Measurements from ENCODE around the gene TRAF2. TPM values are rescaled to one million over a fixed set of nuclear protein-coding genes. Genes with fewer than 3 reads are reported as not detected.

TRAF2 gene
- total and polyA plus RNA-seq, 2 of the 13 experiments (the other 11 are each of a cell fraction or from before 2014, with no cell fraction given), result 12.4 to 13.6 TPM

DNA sequence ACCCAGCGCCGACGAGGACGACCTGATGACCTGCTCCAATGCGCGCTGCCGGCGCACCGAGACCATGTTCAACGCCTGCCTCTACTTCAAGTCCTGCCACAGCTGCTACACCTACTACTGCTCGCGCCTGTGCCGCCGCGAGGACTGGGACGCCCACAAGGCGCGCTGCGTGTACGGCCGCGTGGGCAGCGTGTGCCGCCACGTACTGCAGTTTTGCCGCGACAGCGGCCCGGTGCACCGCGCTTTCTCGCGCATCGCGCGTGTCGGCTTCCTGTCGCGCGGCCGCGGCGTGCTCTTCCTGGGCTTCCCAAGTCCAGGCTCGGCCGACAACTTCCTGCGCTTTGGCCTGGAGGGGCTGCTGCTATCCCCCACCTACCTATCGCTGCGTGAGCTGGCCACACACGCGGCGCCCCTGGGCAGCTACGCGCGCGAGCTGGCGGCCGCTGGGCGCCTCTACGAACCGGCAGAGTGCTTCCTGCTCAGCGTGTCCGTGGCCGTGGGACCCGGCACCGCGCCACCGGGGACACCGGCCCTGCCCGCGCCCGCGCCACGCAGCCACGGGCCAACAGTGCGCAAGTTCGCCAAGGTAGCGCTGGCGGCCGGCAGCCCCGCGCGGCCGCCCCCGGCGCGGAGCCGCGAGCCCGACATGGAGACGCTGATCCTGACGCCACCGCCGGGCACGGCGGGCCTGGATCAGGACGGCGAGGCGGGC is 39.8 kb upstream of the TRAF2 start:
- in situ Hi-C loops (cut with HindIII; ENCODE audit: extremely low pct_ligation_motif_present, low pct_unique_long_range_greater_than_20kb), result loop anchor here (10.0 kb wide), 1 partner anchor 188 kb away; the partner anchor contains the start of gene FUT7
- ChIA-PET POLR2A (interaction anchor here (1.0 to 2.3 kb wide), 7 partner anchors 10 to 145 kb away, joined by 3 to 45 read pairs (median 8); partner anchors contain the start of genes TMEM141 and TRAF2), CTCF (ENCODE audit: low intra/inter-chr PET ratio, low total read pairs) (no interaction called here)
- Histone ChIP-seq H3K27ac (ENCODE audit: extremely low read length, insufficient read depth, low read length) (no peak overlapping the region), H3K9me3 (ENCODE audit: low read length) (no peaks in the 10 kb centered on the region), H3K27me3 (ENCODE audit: control insufficient read depth in 1 of 2, insufficient read depth in 2 of 2, low read length in 2 of 2) (no peaks in the 10 kb centered on the region; a peak in 1 of 5 replicates), H3K4me3 (replicated peaks in 1 of 3; ENCODE audit: insufficient read depth in 1 of 3, low read depth in 2 of 3, low read length in 3 of 3) (no peak overlapping the region), H3K4me2 (ENCODE audit: low read depth, low read length) (no peak overlapping the region), H3K9ac (ENCODE audit: insufficient read depth, low read depth, low read length) (no peak overlapping the region), H3K4me1 (ENCODE audit: insufficient read depth, low read length) (peaks cover 36% of the 10 kb centered on the region), H4K20me1 (ENCODE audit: insufficient read depth, low read length) (peaks cover 9% of the 10 kb centered on the region; the same call in 1 of the 2 replicates), H3K79me2 (ENCODE audit: insufficient read depth, low read length) (peaks cover 17% of the 10 kb centered on the region), H3K36me3 (replicated peaks in 1 of 2; ENCODE audit: control insufficient read depth in 1 of 2, insufficient read depth in 2 of 2, low read length in 2 of 2) (peaks cover 10 to 17% of the 10 kb centered on the region in 2 experiments), H2AFZ (ENCODE audit: low read length) (no peak overlapping the region)
- intact Hi-C loops (cut with micrococcal nuclease; ENCODE audit: unreplicated experiment), result loop anchor here (5.0 kb wide), 2 partner anchors 36 to 59 kb away; no protein-coding TSS in a partner anchor
- no TSS peak for BruUV-seq (replicated peaks)
- 98% methylated on average over 77 of the region's 98 CpGs for WGBS (ENCODE audit: low lambda C conversion rate)
- ATAC-seq, result no peak
- no peak for FAIRE-seq
- no peak for DNase-seq (ENCODE audit: low spot score)
- no peak for TF ChIP-seq ZNF850 (CRISPR knock-in tag; conservative IDR thresholded peaks at IDR 0.05)
- TF ChIP-seq AGO2 (optimal IDR thresholded peaks at IDR 0.05; ENCODE audit: low read depth, low read length), result peak; percentile 79
- TF ChIP-seq, protein P1, sequence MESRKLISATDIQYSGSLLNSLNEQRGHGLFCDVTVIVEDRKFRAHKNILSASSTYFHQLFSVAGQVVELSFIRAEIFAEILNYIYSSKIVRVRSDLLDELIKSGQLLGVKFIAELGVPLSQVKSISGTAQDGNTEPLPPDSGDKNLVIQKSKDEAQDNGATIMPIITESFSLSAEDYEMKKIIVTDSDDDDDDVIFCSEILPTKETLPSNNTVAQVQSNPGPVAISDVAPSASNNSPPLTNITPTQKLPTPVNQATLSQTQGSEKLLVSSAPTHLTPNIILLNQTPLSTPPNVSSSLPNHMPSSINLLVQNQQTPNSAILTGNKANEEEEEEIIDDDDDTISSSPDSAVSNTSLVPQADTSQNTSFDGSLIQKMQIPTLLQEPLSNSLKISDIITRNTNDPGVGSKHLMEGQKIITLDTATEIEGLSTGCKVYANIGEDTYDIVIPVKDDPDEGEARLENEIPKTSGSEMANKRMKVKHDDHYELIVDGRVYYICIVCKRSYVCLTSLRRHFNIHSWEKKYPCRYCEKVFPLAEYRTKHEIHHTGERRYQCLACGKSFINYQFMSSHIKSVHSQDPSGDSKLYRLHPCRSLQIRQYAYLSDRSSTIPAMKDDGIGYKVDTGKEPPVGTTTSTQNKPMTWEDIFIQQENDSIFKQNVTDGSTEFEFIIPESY (CRISPR knock-in tag; IDR thresholded peaks at IDR 0.05), result peak; percentile 60; the same call in 1 of the 2 replicates
- TF ChIP-seq NFYB (CRISPR knock-in tag; IDR thresholded peaks at IDR 0.05), result no peak
- TF ChIP-seq, protein P2, sequence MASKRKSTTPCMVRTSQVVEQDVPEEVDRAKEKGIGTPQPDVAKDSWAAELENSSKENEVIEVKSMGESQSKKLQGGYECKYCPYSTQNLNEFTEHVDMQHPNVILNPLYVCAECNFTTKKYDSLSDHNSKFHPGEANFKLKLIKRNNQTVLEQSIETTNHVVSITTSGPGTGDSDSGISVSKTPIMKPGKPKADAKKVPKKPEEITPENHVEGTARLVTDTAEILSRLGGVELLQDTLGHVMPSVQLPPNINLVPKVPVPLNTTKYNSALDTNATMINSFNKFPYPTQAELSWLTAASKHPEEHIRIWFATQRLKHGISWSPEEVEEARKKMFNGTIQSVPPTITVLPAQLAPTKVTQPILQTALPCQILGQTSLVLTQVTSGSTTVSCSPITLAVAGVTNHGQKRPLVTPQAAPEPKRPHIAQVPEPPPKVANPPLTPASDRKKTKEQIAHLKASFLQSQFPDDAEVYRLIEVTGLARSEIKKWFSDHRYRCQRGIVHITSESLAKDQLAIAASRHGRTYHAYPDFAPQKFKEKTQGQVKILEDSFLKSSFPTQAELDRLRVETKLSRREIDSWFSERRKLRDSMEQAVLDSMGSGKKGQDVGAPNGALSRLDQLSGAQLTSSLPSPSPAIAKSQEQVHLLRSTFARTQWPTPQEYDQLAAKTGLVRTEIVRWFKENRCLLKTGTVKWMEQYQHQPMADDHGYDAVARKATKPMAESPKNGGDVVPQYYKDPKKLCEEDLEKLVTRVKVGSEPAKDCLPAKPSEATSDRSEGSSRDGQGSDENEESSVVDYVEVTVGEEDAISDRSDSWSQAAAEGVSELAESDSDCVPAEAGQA (IDR thresholded peaks at IDR 0.05; ENCODE audit: low read depth), result peak; percentile 45; the same call in 1 of the 2 replicates
- TF ChIP-seq, protein P2 (CRISPR knock-in tag; IDR thresholded peaks at IDR 0.05; ENCODE audit: borderline replicate concordance), result no peak
- no peak for TF ChIP-seq ZNF510 (CRISPR knock-in tag; IDR thresholded peaks at IDR 0.05; ENCODE audit: low read depth)
- no peak for TF ChIP-seq ZNF232 (CRISPR knock-in tag; IDR thresholded peaks at IDR 0.05; ENCODE audit: borderline replicate concordance)
- peak; percentile 34 for TF ChIP-seq RBM22 (optimal IDR thresholded peaks at IDR 0.05; ENCODE audit: low read length)
- no peak for TF ChIP-seq MAFF (IDR thresholded peaks at IDR 0.05; ENCODE audit: low read depth, low read length)
- TF ChIP-seq AGO1 (IDR thresholded peaks at IDR 0.05; ENCODE audit: low read depth, low read length, poor library complexity, severe bottlenecking), result peak; percentile 93
- no peak for TF ChIP-seq ZNF674 (CRISPR knock-in tag; IDR thresholded peaks at IDR 0.05; ENCODE audit: low read depth)
- TF ChIP-seq MEF2D (CRISPR knock-in tag; IDR thresholded peaks at IDR 0.05), result no peak
- no peak for TF ChIP-seq ZNF260 (CRISPR knock-in tag; IDR thresholded peaks at IDR 0.05; ENCODE audit: borderline replicate concordance, low read depth)
